Measurements from ENCODE around the gene APCDD1.

DNA sequence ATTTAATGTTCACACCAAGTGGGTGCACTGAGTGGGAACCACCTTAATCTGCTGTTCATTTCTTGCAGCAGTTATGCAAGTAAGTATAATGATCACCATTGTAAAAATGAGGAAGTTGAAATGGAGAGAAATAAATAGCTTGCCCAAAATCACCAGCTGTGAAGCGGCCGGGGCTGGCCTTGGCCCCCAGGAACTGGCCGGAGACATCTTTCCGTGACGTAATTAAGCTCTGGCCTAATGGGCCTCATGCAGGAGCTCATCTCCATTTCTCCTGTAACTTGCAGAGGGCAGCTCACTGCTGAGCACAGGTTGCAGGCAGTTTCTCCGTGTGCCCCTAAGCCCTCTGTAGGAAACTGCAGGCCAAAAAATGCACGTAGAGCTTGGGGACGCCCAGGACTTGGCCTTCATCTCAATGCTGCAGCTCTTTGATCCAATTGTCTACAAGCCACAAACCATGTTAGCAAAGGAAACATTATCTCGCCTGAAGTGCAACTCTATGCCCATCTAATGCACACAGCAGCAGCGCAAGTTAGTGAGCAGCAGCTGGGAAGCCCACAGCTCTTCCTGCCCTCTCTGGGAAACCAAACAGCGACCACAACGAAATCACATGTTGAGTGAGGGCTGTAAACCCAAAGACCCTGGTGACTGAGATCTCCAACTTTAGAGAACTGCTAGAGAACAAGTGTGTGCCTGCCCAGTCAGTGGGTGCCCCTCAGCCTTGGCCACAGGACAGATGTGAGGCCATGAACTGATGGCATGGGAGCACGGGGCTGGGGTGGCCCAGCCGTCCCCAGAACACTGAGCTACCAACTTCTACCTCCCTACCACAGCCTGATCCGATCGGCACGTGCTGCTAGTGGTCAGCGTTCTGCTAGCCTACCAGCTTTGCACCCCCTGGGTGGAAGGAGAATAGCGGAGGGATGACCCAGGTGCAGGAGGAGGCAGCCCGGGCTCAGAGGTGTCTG lies 28.8 kb downstream of the APCDD1 start:
- TF ChIP-seq EZH2 (IDR thresholded peaks at IDR 0.05), result no peak
- TF ChIP-seq CTCF (IDR thresholded peaks at IDR 0.05), result no peak

Measured in neural progenitor cell (in vitro differentiated cells).